H1 (cell line): Measurements from ENCODE around the gene SHQ1. TPM values are rescaled to one million over a fixed set of nuclear protein-coding genes. Genes with fewer than 3 reads are reported as not detected.

Source experiments
- CTCF ChIA-PET: fragments of 300-600 bp; sonication (Branson Sonifier 250); formaldehyde crosslinking; loops from one replicate; lab custom pipeline; 2021; ENCODE audit not compliant: partially characterized antibody; lab: Charles Lee
- POLR2A ChIA-PET: fragments of 300-600 bp; sonication (Branson Sonifier 250); formaldehyde crosslinking; loops from one replicate; lab custom pipeline; 2021; ENCODE audit warnings: inconsistent platforms; ENCODE audit not compliant: partially characterized antibody; lab: Charles Lee
- DNase-seq, 2 experiments: peaks; one replicate each; pipeline versions ENCODE4 v3.0.0 to v3.0.0-alpha.2; 2010 to 2022; ENCODE audit warnings: low spot score in 2 of 2, low read depth in 1 of 2, mixed read lengths in 1 of 2
- FAIRE-seq: peaks from 2 replicates; lab custom pipeline; 2011; peaks lifted over from hg19 to GRCh38; lab: Jason Lieb, UNC
- H2AFZ ChIP-seq: 2 replicates; pipeline ENCODE4 v1.8.1; 2012; ENCODE audit warnings: low read length, inconsistent platforms
- H2AK5ac ChIP-seq: 2 replicates; pipeline ENCODE4 v1.6.1; 2013; ENCODE audit warnings: low read depth, low read length
- H2BK120ac ChIP-seq: replicated peaks from 2 replicates; pipeline ENCODE3; 2013; ENCODE audit warnings: low read depth, low read length, inconsistent platforms
- H2BK12ac ChIP-seq: 2 replicates; pipeline ENCODE4 v1.6.1; 2013; ENCODE audit warnings: low read depth, low read length
- H2BK15ac ChIP-seq: 2 replicates; pipeline ENCODE4 v1.6.1; 2013; ENCODE audit warnings: low read length
- H2BK20ac ChIP-seq: 2 replicates; pipeline ENCODE4 v1.6.1; 2013; ENCODE audit warnings: low read length
- H2BK5ac ChIP-seq: 2 replicates; pipeline ENCODE4 v1.6.1; 2013; ENCODE audit warnings: low read depth, low read length
- H3K14ac ChIP-seq: 2 replicates; pipeline ENCODE4 v1.6.1; 2013; ENCODE audit warnings: inconsistent platforms; ENCODE audit not compliant: insufficient read length
- H3K18ac ChIP-seq: 2 replicates; pipeline ENCODE4 v1.6.1; 2013; ENCODE audit warnings: low read length; ENCODE audit errors: extremely low read depth
- H3K23ac ChIP-seq: 2 replicates; pipeline ENCODE4 v1.6.1; 2013; ENCODE audit warnings: inconsistent platforms; ENCODE audit not compliant: insufficient read length
- H3K23me2 ChIP-seq: 2 replicates; pipeline ENCODE4 v1.6.1; 2013; ENCODE audit warnings: low read depth, low read length
- H3K27ac ChIP-seq: 2 replicates; pipeline ENCODE4 v1.6.1; 2011; ENCODE audit warnings: low read depth, low read length, inconsistent platforms
- H3K27me3 ChIP-seq, 4 experiments: replicated peaks in 1 of 4; 1 replicate in 1 of 4; 2 replicates in 3 of 4; pipeline versions ENCODE4 v1.6.1 to v1.8.1; 2011 to 2013; ENCODE audit warnings: low read length in 3 of 4, mild to moderate bottlenecking in 3 of 4, inconsistent platforms in 2 of 4, mixed read lengths in 2 of 4, moderate library complexity in 1 of 4; ENCODE audit not compliant: control insufficient read depth in 3 of 4, insufficient read depth in 3 of 4; ENCODE audit errors: extremely low read depth in 1 of 4
- H3K36me3 ChIP-seq, 4 experiments: 2 replicates each; pipeline versions ENCODE4 v1.6.1 to v1.8.1; 2011 to 2013; ENCODE audit warnings: mild to moderate bottlenecking in 4 of 4, low read length in 3 of 4, moderate library complexity in 2 of 4, control low read depth in 1 of 4, inconsistent platforms in 1 of 4; ENCODE audit not compliant: insufficient read depth in 4 of 4, control insufficient read depth in 2 of 4
- H3K4ac ChIP-seq: replicated peaks from 2 replicates; pipeline ENCODE3; 2013; ENCODE audit warnings: low read length, low read depth, mixed read lengths, inconsistent platforms; ENCODE audit not compliant: insufficient read length
- H3K4me1 ChIP-seq, 4 experiments: replicated peaks in 1 of 4; 1 replicate in 1 of 4; 2 replicates in 3 of 4; pipeline versions ENCODE4 v1.6.1 to v1.8.1; 2011 to 2013; ENCODE audit warnings: low read length in 3 of 4, inconsistent platforms in 2 of 4, mixed read lengths in 1 of 4; ENCODE audit not compliant: insufficient read depth in 4 of 4, control insufficient read depth in 3 of 4
- H3K4me2 ChIP-seq, 2 experiments: 2 replicates each; pipeline versions ENCODE4 v1.6.1 to v1.8.1; 2011 to 2013; ENCODE audit warnings: low read depth in 2 of 2, low read length in 2 of 2, control low read depth in 1 of 2, inconsistent platforms in 1 of 2, mild to moderate bottlenecking in 1 of 2; ENCODE audit not compliant: insufficient read depth in 1 of 2
- H3K4me3 ChIP-seq, 4 experiments: fragments of 200-600, 300-600 bp in 1 of 4; sonication (generic), shearing (Covaris generic), sonication (Bioruptor Twin) in 1 of 4; 2 replicates each; pipeline versions ENCODE4 v1.5.1 to v1.8.1; 2011 to 2016; ENCODE audit warnings: low read length in 4 of 4, low read depth in 3 of 4, control low read depth in 2 of 4, inconsistent platforms in 2 of 4, mild to moderate bottlenecking in 2 of 4, mixed read lengths in 1 of 4, moderate library complexity in 1 of 4; ENCODE audit not compliant: insufficient read depth in 2 of 4; ENCODE audit errors: extremely low read depth in 1 of 4
- H3K56ac ChIP-seq: replicated peaks from 2 replicates; pipeline ENCODE3; 2013; ENCODE audit warnings: low read depth, mild to moderate bottlenecking, mixed read lengths, low read length, inconsistent platforms; ENCODE audit not compliant: insufficient read length
- H3K79me1 ChIP-seq: 2 replicates; pipeline ENCODE4 v1.6.1; 2013; ENCODE audit warnings: low read depth, low read length, control low read depth
- H3K79me2 ChIP-seq, 2 experiments: 2 replicates each; pipeline versions ENCODE4 v1.6.1 to v1.8.1; 2012 to 2013; ENCODE audit warnings: low read length in 2 of 2, mild to moderate bottlenecking in 2 of 2, inconsistent platforms in 1 of 2; ENCODE audit not compliant: insufficient read depth in 2 of 2, control insufficient read depth in 1 of 2
- H3K9ac ChIP-seq, 4 experiments: replicated peaks in 1 of 4; 1 replicate in 1 of 4; 2 replicates in 3 of 4; pipeline versions ENCODE4 v1.6.1 to v1.8.1; 2011 to 2013; ENCODE audit warnings: low read depth in 3 of 4, low read length in 3 of 4, control low read depth in 2 of 4, mild to moderate bottlenecking in 2 of 4, moderate library complexity in 2 of 4, inconsistent platforms in 1 of 4; ENCODE audit errors: extremely low read depth in 1 of 4
- H3K9me3 ChIP-seq, 2 experiments: 2 replicates each; pipeline versions ENCODE4 v1.6.1 to v1.8.1; 2012 to 2013; ENCODE audit warnings: mild to moderate bottlenecking in 2 of 2, moderate library complexity in 2 of 2, control low read depth in 1 of 2, inconsistent platforms in 1 of 2, low read depth in 1 of 2, low read length in 1 of 2, mixed read lengths in 1 of 2; ENCODE audit not compliant: insufficient read depth in 2 of 2
- H4K20me1 ChIP-seq, 2 experiments: replicated peaks in 1 of 2; 2 replicates each; pipeline versions ENCODE3 to v1.8.1; 2011 to 2013; ENCODE audit warnings: inconsistent platforms in 2 of 2, low read length in 2 of 2, mild to moderate bottlenecking in 1 of 2; ENCODE audit not compliant: insufficient read depth in 2 of 2, control insufficient read depth in 1 of 2
- H4K5ac ChIP-seq: 2 replicates; pipeline ENCODE4 v1.6.1; 2013; ENCODE audit warnings: low read length, low read depth, mixed read lengths, inconsistent platforms; ENCODE audit not compliant: insufficient read length
- H4K8ac ChIP-seq: 2 replicates; pipeline ENCODE4 v1.8.0; 2013; ENCODE audit warnings: mild to moderate bottlenecking, moderate library complexity, low read length, inconsistent platforms; ENCODE audit not compliant: insufficient read depth; ENCODE audit errors: extremely low read depth
- H4K91ac ChIP-seq: replicated peaks from 2 replicates; pipeline ENCODE3; 2013; ENCODE audit warnings: low read length, mixed read lengths, inconsistent platforms; ENCODE audit not compliant: insufficient read length
- ASH2L ChIP-seq: fragments of 200-600, 300-600 bp; sonication (generic); IDR thresholded peaks from one replicate; pipeline ENCODE4 v1.7.1; 2017; ENCODE audit warnings: low read length
- ATF3 ChIP-seq: IDR thresholded peaks from 2 replicates; pipeline ENCODE4 v1.6.1; 2011; ENCODE audit warnings: low read depth, mild to moderate bottlenecking, low read length; ENCODE audit not compliant: insufficient read depth
- CBX8 ChIP-seq: fragments of 300-800, 300-1000 bp; sonication (generic); IDR thresholded peaks from 2 replicates; pipeline ENCODE4 v1.7.1; 2016; ENCODE audit warnings: low read depth, low read length, borderline replicate concordance
- EZH2 ChIP-seq: fragments of 200-600 bp; sonication (generic); IDR thresholded peaks from 2 replicates; pipeline ENCODE4 v1.7.1; 2012; ENCODE audit warnings: low read depth, mild to moderate bottlenecking, moderate library complexity, low read length, inconsistent platforms; ENCODE audit not compliant: severe bottlenecking
- TCF12 ChIP-seq: IDR thresholded peaks from 2 replicates; pipeline ENCODE4 v1.6.1; 2011; ENCODE audit warnings: low read depth, mild to moderate bottlenecking, low read length
- WGBS, 2 experiments: shearing (Covaris generic) in 1 of 2; methylation state at CpG; one replicate each; pipeline versions ENCODE4 v1.1.6 to v1.1.7; 2013 to 2015; ENCODE audit warnings: low lambda C conversion rate in 2 of 2, mixed read lengths in 2 of 2, inconsistent platforms in 1 of 2, low coverage in 1 of 2, missing lambda C conversion rate in 1 of 2; ENCODE audit not compliant: insufficient replicate concordance in 2 of 2, insufficient coverage in 1 of 2, insufficient read length in 1 of 2; ENCODE audit errors: extremely low coverage in 1 of 2, missing lambda C conversion rate in 1 of 2; 5-methylcytosine and 5-hydroxymethylcytosine counted together
- polyA plus RNA-seq, 7 experiments: library from polyadenylated mRNA; depleted of rRNA in 3 of 7; stranded (reverse) in 5 of 7; unstranded in 2 of 7; fragments of >200 nt in 5 of 7; fragments of 200-250 nt in 2 of 7; gene quantifications; 1 replicate in 5 of 7; 2 replicates in 1 of 7; 4 replicates in 1 of 7; pipeline versions ENCODE4 v1.2.1 to v1.2.3, GENCODE V29; 2011 to 2013; ENCODE audit warnings: missing spikeins in 2 of 7, mixed read lengths in 2 of 7
- total RNA-seq: library from RNA; stranded (reverse); fragmentation: NEBNext Ultra II Directional; extraction: Animal tissue kit (Norgen Biotek cat#: 25700); gene quantifications from 2 replicates; pipeline ENCODE4 v1.2.1, GENCODE V29; 2021

Gene SHQ1
- total and polyA plus RNA-seq, 2 of the 8 experiments (the other 6 are each of a cell fraction or from before 2014, with no cell fraction given) = 10.7 to 34.4 TPM

- no peaks in the 10 kb centered on the region for H3K23me2 ChIP-seq
- no peaks in the 10 kb centered on the region for H3K79me2 ChIP-seq
- H3K14ac ChIP-seq = no peak overlapping the region
- no peak overlapping the region for H2BK120ac ChIP-seq
- TF ChIP-seq TCF12 (no peak), ATF3 (no peak), ASH2L (no peak), CBX8 (no peak), EZH2 (no peak)
- no peak overlapping the region for H4K91ac ChIP-seq
- no peak overlapping the region for H3K18ac ChIP-seq
- no peak overlapping the region for H4K5ac ChIP-seq
- no peaks in the 10 kb centered on the region for H3K27me3 ChIP-seq
- no peak overlapping the region for H3K4me3 ChIP-seq
- H3K36me3 ChIP-seq = peaks cover 2 to 12% (median 7%) of the 10 kb centered on the region in 4 experiments; a peak in 6 of 8 replicates
- DNase-seq (no peak), FAIRE-seq (no peak)
- ChIA-PET CTCF (interaction anchor here (0.8 to 2.1 kb wide), 3 partner anchors 14 to 98 kb away, joined by 3 to 6 read pairs (median 3); no protein-coding TSS in a partner anchor), POLR2A (interaction anchor here (1.0 kb wide), 1 partner anchor 11 kb away, joined by 3 read pairs; no protein-coding TSS in a partner anchor)
- no peaks in the 10 kb centered on the region for H4K20me1 ChIP-seq
- no peak overlapping the region for H3K23ac ChIP-seq
- no peak overlapping the region for H2BK5ac ChIP-seq
- no peaks in the 10 kb centered on the region for H3K4me1 ChIP-seq
- H3K27ac ChIP-seq = no peak overlapping the region
- no peak overlapping the region for H2AK5ac ChIP-seq
- H3K79me1 ChIP-seq = no peaks in the 10 kb centered on the region
- no peak overlapping the region for H2BK20ac ChIP-seq
- no peaks in the 10 kb centered on the region for H3K9me3 ChIP-seq
- no peak overlapping the region for H3K9ac ChIP-seq
- H3K56ac ChIP-seq = no peak overlapping the region
- no peak overlapping the region for H4K8ac ChIP-seq
- H3K4ac ChIP-seq = no peak overlapping the region
- H2AFZ ChIP-seq = no peak overlapping the region
- WGBS, 2 experiments = no CpG with 5 or more reads among the region's 3 CpGs
- no peak overlapping the region for H2BK12ac ChIP-seq
- no peak overlapping the region for H3K4me2 ChIP-seq
- H2BK15ac ChIP-seq = no peak overlapping the region
These were observed 11.8 kb downstream of the SHQ1 start for GRCh38 chr3:72836416-72836815.
